ENCODE results near the gene RET. TPM values are rescaled to one million over a fixed set of nuclear protein-coding genes. Genes with fewer than 3 reads are reported as not detected.

The RET gene
- total RNA-seq, 4 donors from 2014 or later, result 0.27 to 2.1 (median 0.88) TPM

GRCh38 chr10:43055217-43055616, 21.7 kb upstream of the RET start:
- DNase-seq, result no peak
- H3K4me3 ChIP-seq (replicated peaks in 1 of 3), result no peak overlapping the region
- no peak overlapping the region for H3K27ac ChIP-seq
- no peaks in the 10 kb centered on the region for H3K36me3 ChIP-seq
- H3K27me3 ChIP-seq, result no peaks in the 10 kb centered on the region
- intact Hi-C loops (cut with DNase I), result no loop called here
- no peaks in the 10 kb centered on the region for H3K9me3 ChIP-seq
- peaks cover 0 to 11% of the 10 kb centered on the region in 2 donors for H3K4me1 ChIP-seq
- WGBS, 2 donors, result 56 to 58% methylated on average over 3 of the region's 3 CpGs
- TF ChIP-seq CTCF (IDR thresholded peaks at IDR 0.05), result no peak
- no peak for TF ChIP-seq POLR2A (IDR thresholded peaks at IDR 0.05)

- peaks cover 0 to 11% of the 10 kb centered on the region in 2 donors for H3K4me1 ChIP-seq
- no peak overlapping the region for H3K27ac ChIP-seq
- whole genome bisulfite sequencing, 2 donors, result 24 to 38% methylated on average over 1 to 2 of the region's 2 CpGs
- intact Hi-C loops (cut with DNase I), result no loop called here
- DNase-seq, result peak; percentile 75 to 79
- H3K9me3 ChIP-seq, result no peaks in the 10 kb centered on the region
- TF ChIP-seq CTCF (IDR thresholded peaks at IDR 0.05) (no peak), POLR2A (IDR thresholded peaks at IDR 0.05) (no peak)
- no peaks in the 10 kb centered on the region for H3K36me3 ChIP-seq
- H3K4me3 ChIP-seq (replicated peaks in 1 of 3), result no peak overlapping the region
- H3K27me3 ChIP-seq, result no peaks in the 10 kb centered on the region
These were observed 20.8 kb upstream of the RET start for GRCh38 chr10:43055991-43056567.

- Histone ChIP-seq H3K27ac (no peak overlapping the region), H3K9me3 (no peaks in the 10 kb centered on the region), H3K27me3 (no peaks in the 10 kb centered on the region), H3K4me3 (replicated peaks in 1 of 3) (no peak overlapping the region), H3K36me3 (no peaks in the 10 kb centered on the region), H3K4me1 (peaks cover 0 to 11% of the 10 kb centered on the region in 2 donors)
- intact Hi-C loops (cut with DNase I), result no loop called here
- WGBS, 2 donors, result 73 to 75% methylated on average over 5 of the region's 5 CpGs
- no peak for DNase-seq
- TF ChIP-seq POLR2A (IDR thresholded peaks at IDR 0.05) (no peak), CTCF (IDR thresholded peaks at IDR 0.05) (no peak)
These were observed 20.3 kb upstream of the RET start for GRCh38 chr10:43056568-43057011.

- TF ChIP-seq CTCF (IDR thresholded peaks at IDR 0.05), result no peak
- TF ChIP-seq POLR2A (IDR thresholded peaks at IDR 0.05), result no peak
These were observed 19.6 kb upstream of the RET start for GRCh38 chr10:43057231-43057711.

DNA sequence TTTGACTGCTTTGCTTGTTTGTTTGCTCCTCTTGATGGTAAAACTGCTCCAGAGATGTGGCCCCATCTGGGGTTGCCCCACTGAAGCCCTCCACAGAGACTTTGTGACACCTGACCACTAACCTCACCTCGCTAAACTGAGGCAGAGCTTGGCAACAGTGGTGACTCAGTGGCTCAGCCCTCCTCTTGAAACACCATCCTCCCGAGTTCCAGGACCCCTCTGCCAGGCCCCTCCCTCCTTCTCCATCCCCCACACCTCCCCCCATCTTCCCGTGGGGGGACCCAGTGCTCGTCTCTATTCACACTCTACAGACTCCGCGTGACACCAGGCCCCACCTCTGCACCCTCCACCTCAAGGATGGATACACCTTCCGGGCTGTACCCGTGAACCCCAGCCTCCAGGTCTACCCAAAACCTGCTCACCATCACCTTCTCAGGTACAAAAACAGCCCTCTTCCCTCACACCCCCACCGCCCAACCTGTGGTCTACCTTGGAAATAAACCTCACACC, 19.0 kb upstream of the RET start:
- TF ChIP-seq POLR2A (IDR thresholded peaks at IDR 0.05) (no peak), CTCF (IDR thresholded peaks at IDR 0.05) (no peak)
- H3K27me3 ChIP-seq, result no peaks in the 10 kb centered on the region
- DNase-seq, result no peak
- peaks cover 0 to 11% of the 10 kb centered on the region in 2 donors for H3K4me1 ChIP-seq
- no peaks in the 10 kb centered on the region for H3K9me3 ChIP-seq
- no peak overlapping the region for H3K4me3 ChIP-seq (replicated peaks in 1 of 3)
- H3K36me3 ChIP-seq, result no peaks in the 10 kb centered on the region
- 81 to 86% methylated on average over 9 of the region's 9 CpGs for WGBS, 2 donors
- H3K27ac ChIP-seq, result no peak overlapping the region
- intact Hi-C loops (cut with DNase I), result no loop called here

More at GRCh38 chr10:43057231-43057711, 19.6 kb upstream of the RET start:
- no peaks in the 10 kb centered on the region for H3K36me3 ChIP-seq
- no peaks in the 10 kb centered on the region for H3K27me3 ChIP-seq
- H3K4me3 ChIP-seq (replicated peaks in 1 of 3), result no peak overlapping the region
- no peaks in the 10 kb centered on the region for H3K9me3 ChIP-seq
- intact Hi-C loops (cut with DNase I), result no loop called here
- peaks cover 0 to 11% of the 10 kb centered on the region in 2 donors for H3K4me1 ChIP-seq
- WGBS, 2 donors, result 40 to 52% methylated on average over 7 of the region's 7 CpGs
- no peak overlapping the region for H3K27ac ChIP-seq
- peak in 1 of 2 donors; percentile 0 for DNase-seq

All from thyroid gland (tissue), 4 donors.